ENCODE results near the gene ALDH2.
A peak's percentile ranks its signal among the peaks of the same experiment; 100 is the strongest.
"Not testable (repeated sequence)": the region's sequence is repeated elsewhere in the genome, so short reads cannot be mapped to it uniquely, and the experiment has no call there.

The ALDH2 gene

GRCh38 chr12:111828338-111828979, 61.7 kb downstream of the ALDH2 start:
- DNase-seq = no peak

GRCh38 chr12:111829635-111830034, 62.9 kb downstream of the ALDH2 start:
- DNase-seq = not testable (repeated sequence)

DNA sequence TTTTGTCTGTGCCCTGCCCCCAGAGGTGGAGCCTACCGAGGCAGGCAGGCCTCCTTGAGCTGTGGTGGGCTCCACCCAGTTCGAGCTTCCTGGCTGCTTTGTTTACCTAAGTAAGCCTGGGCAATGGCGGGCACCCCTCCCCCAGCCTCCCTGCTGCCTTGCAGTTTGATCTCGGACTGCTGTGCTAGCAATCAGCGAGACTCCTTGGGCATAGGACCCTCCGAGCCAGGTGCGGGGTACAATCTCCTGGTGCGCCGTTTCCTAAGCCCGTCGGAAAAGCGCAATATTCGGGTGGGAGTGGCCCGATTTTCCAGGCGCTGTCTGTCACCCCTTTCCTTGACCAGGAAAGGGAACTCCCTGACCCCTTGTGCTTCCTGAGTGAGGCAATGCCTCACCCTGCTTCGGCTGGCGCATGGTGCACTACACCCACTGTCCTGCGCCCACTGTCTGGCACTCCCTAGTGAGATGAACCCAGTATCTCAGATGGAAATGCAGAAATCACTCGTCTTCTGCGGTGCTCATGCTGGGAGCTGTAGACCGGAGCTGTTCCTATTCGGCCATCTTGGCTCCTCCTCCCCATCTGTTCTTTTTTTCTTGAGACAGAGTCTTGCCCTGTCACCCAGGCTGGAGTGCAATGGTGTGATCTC, 68.1 kb downstream of the ALDH2 start:
- DNase-seq = peak in 1 of 4 experiments; percentile 23

DNA sequence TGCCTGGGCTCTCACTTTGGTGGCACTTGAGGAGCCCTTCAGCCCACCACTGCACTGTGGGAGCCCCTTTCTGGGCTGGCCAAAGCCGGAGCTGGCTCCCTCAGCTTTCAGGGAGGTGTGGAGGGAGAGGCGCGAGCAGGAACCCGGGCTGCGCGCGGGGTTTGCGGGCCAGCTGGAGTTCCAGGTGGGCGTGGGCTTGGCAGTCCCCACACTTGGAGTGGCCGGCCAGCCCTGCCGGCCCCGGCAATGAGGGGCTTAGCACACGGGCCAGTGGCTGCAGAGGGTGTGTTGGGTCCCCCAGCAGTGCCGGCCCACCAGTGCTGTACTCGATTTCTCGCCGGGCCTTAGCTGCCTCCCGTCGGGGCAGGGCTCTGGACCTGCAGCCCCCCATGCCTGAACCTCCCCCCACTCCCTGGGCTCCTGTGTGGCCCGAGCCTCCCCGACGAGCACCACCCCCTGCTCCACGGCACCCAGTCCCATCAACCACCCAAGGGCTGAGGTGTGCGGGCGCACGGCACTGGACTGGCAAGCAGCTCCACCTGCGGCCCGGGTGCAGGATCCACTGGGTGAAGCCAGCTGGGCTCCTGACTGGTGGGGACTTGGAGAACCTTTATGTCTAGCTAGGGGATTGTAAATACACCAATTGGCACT, 68.9 kb downstream of the ALDH2 start:
- not testable (repeated sequence) for DNase-seq

GRCh38 chr12:111838353-111838752, 71.6 kb downstream of the ALDH2 start:
- no peak for DNase-seq

DNA sequence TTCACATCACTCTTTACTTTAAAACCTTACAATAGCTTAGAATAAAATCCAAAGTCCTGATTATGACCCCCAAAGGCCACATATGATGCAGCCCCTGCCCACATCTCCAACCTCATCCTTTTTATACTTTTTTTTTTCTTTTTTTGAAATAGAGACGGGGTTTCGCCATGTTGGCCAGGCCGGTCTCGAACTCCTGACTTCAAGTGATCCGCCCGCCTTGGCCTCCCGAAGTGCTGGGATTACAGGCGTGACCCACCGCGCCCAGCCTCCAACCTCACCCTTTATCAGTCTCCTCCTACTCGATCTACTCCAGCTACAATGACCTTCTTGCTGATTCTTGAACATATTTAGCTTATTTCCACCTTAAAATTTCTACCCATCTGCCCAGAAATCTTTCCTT, 74.1 kb downstream of the ALDH2 start:
- DNase-seq = no peak

- DNase-seq = no peak
Observed at GRCh38 chr12:111841236-111841749, 74.6 kb downstream of the ALDH2 start.

- peak; percentile 95 to 97 (median 96) for DNase-seq
Observed at GRCh38 chr12:111841750-111842555, 75.2 kb downstream of the ALDH2 start, which contains the start of gene MAPKAPK5. Gene MAPKAPK5, plus strand, starts transcription at chr12:111842228. Its CDS starts 506 bp downstream, at chr12:111842734.

DNA sequence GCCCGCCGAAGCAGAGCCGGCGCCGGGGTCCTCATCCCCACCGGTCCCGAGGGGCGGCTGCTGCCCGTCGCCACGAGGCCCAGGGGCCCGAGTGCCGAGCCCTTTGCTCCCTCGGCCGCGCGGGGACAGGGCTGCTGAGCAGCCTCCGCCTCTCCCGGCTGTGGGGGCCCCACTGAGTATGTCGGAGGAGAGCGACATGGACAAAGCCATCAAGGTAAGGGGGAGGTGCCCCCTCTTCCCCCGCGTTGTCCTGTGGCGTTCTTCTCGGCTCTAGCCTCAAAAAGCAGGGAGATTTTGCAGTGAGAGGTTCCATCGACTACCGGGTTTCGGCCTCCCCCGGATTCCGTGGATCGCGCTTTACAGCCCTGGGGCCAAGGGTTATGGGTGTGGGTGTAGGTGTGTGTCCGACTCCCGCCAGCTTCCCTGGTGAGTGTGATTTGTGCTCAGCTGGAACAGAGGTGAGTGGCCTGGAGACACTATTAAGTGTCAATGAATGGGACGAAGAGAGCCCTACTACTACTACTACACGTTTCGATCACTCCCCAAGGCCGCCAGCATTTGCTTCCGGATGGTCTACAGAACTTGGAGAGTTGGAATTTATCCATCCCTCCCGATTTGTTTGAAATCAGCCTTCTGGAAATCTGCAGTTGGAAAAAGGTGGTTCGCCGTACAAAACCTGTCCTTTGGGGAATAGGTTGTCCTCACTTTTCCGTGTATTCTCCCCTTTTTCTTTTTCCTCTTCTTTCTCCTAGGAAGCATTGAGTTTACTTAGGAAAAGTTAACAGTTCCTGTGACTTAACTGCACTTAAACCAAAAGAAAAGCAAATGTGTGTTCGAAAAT, 76.0 kb downstream of the ALDH2 start:
- DNase-seq = peak in 2 of 4 experiments; percentile 35 to 41

GRCh38 chr12:111846016-111846415, 79.3 kb downstream of the ALDH2 start:
- no peak for DNase-seq

DNA sequence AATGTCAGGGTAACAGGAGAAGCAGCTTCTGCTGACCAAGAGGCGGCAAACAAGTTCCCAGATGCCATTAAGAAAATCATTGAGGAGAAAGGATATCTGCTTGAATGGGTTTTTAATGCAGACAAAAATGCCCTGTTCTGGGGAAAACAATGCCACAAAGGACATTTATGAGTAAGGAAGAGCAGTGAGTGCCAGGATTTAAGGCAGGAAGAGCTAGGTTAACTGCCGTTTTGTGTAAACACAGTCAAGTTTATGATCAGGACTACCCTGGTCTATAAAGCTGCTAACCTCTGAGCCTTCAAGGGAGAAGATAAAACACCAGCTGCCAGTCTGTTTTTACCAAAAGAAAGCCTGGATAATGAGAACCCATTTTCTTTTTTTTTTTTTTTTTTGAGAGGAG, 83.8 kb downstream of the ALDH2 start:
- no peak for DNase-seq

GRCh38 chr12:111858186-111858585, 91.5 kb downstream of the ALDH2 start:
- DNase-seq = no peak

- DNase-seq = no peak
Observed at GRCh38 chr12:111858778-111859177, 92.0 kb downstream of the ALDH2 start.

GRCh38 chr12:111864913-111865312, 98.2 kb downstream of the ALDH2 start:
- DNase-seq = no peak
